HG03460 (cell line): ENCODE data around the gene TCF19.

ENCODE experiments used
- ATAC-seq: cut with Tn5 transposase; IDR thresholded peaks from one replicate; pipeline ENCODE4 v1.9.1; 2021; ENCODE audit not compliant: unreplicated experiment

The TCF19 gene

GRCh38 chr6:31203345-31203979 is 45.1 kb downstream of the TCF19 start:
- peak; percentile 46 for ATAC-seq

GRCh38 chr6:31204751-31205145 is 46.4 kb downstream of the TCF19 start:
- no peak for ATAC-seq

- ATAC-seq: no peak
These were observed 47.2 kb downstream of the TCF19 start for GRCh38 chr6:31205638-31206037.

GRCh38 chr6:31208506-31208905 is 50.1 kb downstream of the TCF19 start:
- no peak for ATAC-seq

- ATAC-seq: no peak
These were observed 50.7 kb downstream of the TCF19 start for GRCh38 chr6:31209137-31209536.

GRCh38 chr6:31210123-31210522 is 51.7 kb downstream of the TCF19 start:
- ATAC-seq: no peak

GRCh38 chr6:31210741-31211532 is 52.5 kb downstream of the TCF19 start:
- ATAC-seq: no peak
